ENCODE data around the gene MIS12. TPM values are rescaled to one million over a fixed set of nuclear protein-coding genes. Genes with fewer than 3 reads are reported as not detected.

The MIS12 gene
- total RNA-seq, 1 donor from 2014 or later, result 25.1 TPM

DNA sequence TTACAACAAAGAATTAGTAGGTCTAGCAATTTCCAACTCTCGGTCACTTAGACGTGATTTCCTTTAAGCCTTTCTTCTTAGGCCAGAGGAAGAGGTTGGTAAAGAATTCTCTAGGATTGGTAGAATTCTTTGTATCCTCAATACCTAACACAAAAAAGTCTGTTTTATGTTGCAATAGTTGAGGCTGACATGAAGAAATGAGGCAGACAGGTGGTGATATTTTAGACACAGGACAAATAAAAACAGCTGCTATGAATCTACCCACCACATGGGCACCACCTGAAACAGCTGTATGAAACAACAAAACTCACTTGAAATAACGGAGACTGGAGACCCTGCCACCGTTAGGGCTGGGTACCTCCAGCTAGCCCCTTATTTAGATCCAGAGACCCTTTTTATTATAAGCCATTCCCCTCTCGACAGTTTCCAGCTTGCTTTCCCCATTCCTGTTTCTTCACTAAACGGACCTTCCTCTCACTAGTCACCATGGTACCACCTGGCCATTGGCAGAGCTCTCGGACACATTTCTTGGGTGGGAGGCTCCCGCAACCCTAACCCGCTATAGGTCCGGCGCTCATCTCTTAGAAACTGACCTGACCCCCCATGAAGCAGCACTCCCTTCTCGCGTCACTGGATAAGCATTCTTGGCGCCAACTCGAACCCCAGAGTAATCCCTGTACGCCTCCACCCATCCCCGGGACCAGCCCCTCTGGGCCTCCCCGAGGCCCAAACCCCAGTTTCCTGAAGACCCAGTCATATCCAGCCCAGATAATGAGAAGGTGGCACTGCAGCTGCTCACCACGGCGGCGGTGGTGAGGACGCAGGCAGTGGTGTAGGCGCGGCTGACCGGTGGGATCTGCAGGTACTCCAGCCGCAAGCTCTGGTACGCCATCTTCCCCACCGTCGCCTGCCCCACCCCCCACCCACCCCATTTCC is 828 bp upstream of the MIS12 start, which contains the start of gene DERL2:
Gene DERL2 (minus strand): TSS at position 909 of the 936 bp plus-strand sequence. CDS start 17 bp downstream, at position 892.
- peaks cover 3% of the 10 kb centered on the region for H3K36me3 ChIP-seq (ENCODE audit: control insufficient read depth, insufficient read depth, low read length)

DNA sequence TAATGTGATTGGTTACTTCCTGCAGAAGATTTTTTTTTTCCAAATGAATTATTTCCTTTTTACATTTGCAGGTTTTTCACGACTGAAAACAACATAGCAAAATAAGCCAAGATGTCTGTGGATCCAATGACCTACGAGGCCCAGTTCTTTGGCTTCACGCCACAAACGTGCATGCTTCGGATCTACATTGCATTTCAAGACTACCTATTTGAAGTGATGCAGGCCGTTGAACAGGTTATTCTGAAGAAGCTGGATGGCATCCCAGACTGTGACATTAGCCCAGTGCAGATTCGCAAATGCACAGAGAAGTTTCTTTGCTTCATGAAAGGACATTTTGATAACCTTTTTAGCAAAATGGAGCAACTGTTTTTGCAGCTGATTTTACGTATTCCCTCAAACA is 2.4 kb downstream of the MIS12 start:
- peaks cover 3% of the 10 kb centered on the region for H3K36me3 ChIP-seq (ENCODE audit: control insufficient read depth, insufficient read depth, low read length)
- no peak for DNase-seq (ENCODE audit: low read depth)

More for the DNA sequence above, 828 bp upstream of the MIS12 start, which contains the start of gene DERL2:
- H3K27me3 ChIP-seq (ENCODE audit: control insufficient read depth, insufficient read depth, low read length), result no peaks in the 10 kb centered on the region
- TF ChIP-seq CTCF (IDR thresholded peaks at IDR 0.05; ENCODE audit: insufficient read depth, low read length, poor library complexity, severe bottlenecking), result no peak
- DNase-seq (ENCODE audit: low read depth), result no peak
- H3K4me3 ChIP-seq (ENCODE audit: low read depth, low read length), result peak within 1 kb of the TSS; percentile 99

GRCh38 chr17:5492970-5493369 is 6.6 kb downstream of the MIS12 start:
- TF ChIP-seq CTCF (IDR thresholded peaks at IDR 0.05; ENCODE audit: insufficient read depth, low read length, poor library complexity, severe bottlenecking), result no peak
- H3K4me3 ChIP-seq (ENCODE audit: low read depth, low read length), result no peak overlapping the region
- no peak for DNase-seq (ENCODE audit: low read depth)
- H3K27me3 ChIP-seq (ENCODE audit: control insufficient read depth, insufficient read depth, low read length), result no peaks in the 10 kb centered on the region
- H3K36me3 ChIP-seq (ENCODE audit: control insufficient read depth, insufficient read depth, low read length), result peaks cover 3% of the 10 kb centered on the region

More for the DNA sequence above, 2.4 kb downstream of the MIS12 start:
- H3K4me3 ChIP-seq (ENCODE audit: low read depth, low read length), result no peak overlapping the region
- TF ChIP-seq CTCF (IDR thresholded peaks at IDR 0.05; ENCODE audit: insufficient read depth, low read length, poor library complexity, severe bottlenecking), result no peak
- no peaks in the 10 kb centered on the region for H3K27me3 ChIP-seq (ENCODE audit: control insufficient read depth, insufficient read depth, low read length)

DNA sequence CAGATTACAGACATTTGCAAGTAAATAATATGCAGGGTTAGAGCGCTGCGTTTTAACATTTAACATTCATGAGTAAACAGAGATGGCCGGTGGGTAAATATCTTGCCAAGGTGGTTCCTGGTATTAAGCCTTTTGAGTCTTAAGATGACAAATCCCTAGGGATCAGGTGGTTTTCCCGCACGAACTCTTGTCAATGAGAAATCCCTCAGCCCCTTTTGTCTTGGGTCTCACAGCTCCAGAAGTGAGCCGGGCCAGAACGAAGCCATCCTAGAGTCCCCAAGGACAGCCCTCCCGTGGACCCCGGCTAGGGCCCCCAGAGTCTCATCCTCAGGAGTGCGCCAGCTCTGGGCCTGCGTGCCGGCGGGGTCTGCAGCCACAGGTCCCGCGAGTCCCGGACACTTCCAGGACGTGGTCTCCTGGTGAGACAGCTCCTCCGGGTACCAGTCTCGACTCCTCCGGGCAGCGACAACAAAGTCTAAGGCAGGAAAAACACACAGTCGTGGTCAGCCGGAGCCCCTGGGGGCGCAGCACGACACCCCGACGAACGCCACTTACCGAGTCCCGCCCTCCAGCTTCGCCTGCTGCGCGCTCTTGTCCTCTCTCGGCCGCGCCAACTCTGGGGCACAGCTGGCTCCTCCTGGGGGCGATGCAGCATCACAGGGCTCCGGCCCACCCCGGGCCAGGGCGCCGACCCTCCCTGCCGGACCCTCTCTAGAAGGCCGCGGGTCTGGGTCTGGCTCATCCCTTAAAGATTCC is 13.3 kb downstream of the MIS12 start:
- H3K27me3 ChIP-seq (ENCODE audit: control insufficient read depth, insufficient read depth, low read length), result peaks cover 5% of the 10 kb centered on the region
- H3K4me3 ChIP-seq (ENCODE audit: low read depth, low read length), result peak overlapping the region; percentile 67
- TF ChIP-seq CTCF (IDR thresholded peaks at IDR 0.05; ENCODE audit: insufficient read depth, low read length, poor library complexity, severe bottlenecking), result no peak
- DNase-seq (ENCODE audit: low read depth), result no peak
- no peaks in the 10 kb centered on the region for H3K36me3 ChIP-seq (ENCODE audit: control insufficient read depth, insufficient read depth, low read length)

GRCh38 chr17:5500247-5500588 is 13.9 kb downstream of the MIS12 start:
- Histone ChIP-seq H3K36me3 (ENCODE audit: control insufficient read depth, insufficient read depth, low read length) (no peaks in the 10 kb centered on the region), H3K4me3 (ENCODE audit: low read depth, low read length) (peak overlapping the region; percentile 67), H3K27me3 (ENCODE audit: control insufficient read depth, insufficient read depth, low read length) (peaks cover 5% of the 10 kb centered on the region)
- no peak for TF ChIP-seq CTCF (IDR thresholded peaks at IDR 0.05; ENCODE audit: insufficient read depth, low read length, poor library complexity, severe bottlenecking)
- no peak for DNase-seq (ENCODE audit: low read depth)
